Activated T-cell treated with anti-CD3 and anti-CD28 coated beads, Interleukin-2, amount 50 U/mL, for 24 hours (primary cell): Measurements from ENCODE around the gene HNRNPD.
"Not testable (repeated sequence)": the region's sequence is repeated elsewhere in the genome, so short reads cannot be mapped to it uniquely, and the experiment has no call there.

ENCODE experiments used
- DNase-seq: peaks from one replicate; pipeline ENCODE4 v3.0.0-alpha.2; 2020
- H3K27ac Mint-ChIP-seq: 2 replicates; pipeline ENCODE4 v1.8.0; 2020; ENCODE audit warnings: mild to moderate bottlenecking, mixed read lengths
- H3K27me3 Mint-ChIP-seq: 2 replicates; pipeline ENCODE4 v1.8.0; 2020; ENCODE audit warnings: mixed read lengths
- H3K36me3 Mint-ChIP-seq: 2 replicates; pipeline ENCODE4 v1.8.0; 2020; ENCODE audit warnings: low read depth, mixed read lengths
- H3K4me1 Mint-ChIP-seq: 2 replicates; pipeline ENCODE4 v1.8.0; 2020; ENCODE audit warnings: low read depth, mixed read lengths
- H3K4me3 Mint-ChIP-seq: 2 replicates; pipeline ENCODE4 v1.8.0; 2020; ENCODE audit warnings: mild to moderate bottlenecking, moderate library complexity, mixed read lengths
- H3K9me3 Mint-ChIP-seq: 2 replicates; pipeline ENCODE4 v1.8.0; 2020; ENCODE audit warnings: mixed read lengths

The HNRNPD gene, protein sequence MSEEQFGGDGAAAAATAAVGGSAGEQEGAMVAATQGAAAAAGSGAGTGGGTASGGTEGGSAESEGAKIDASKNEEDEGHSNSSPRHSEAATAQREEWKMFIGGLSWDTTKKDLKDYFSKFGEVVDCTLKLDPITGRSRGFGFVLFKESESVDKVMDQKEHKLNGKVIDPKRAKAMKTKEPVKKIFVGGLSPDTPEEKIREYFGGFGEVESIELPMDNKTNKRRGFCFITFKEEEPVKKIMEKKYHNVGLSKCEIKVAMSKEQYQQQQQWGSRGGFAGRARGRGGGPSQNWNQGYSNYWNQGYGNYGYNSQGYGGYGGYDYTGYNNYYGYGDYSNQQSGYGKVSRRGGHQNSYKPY

DNA sequence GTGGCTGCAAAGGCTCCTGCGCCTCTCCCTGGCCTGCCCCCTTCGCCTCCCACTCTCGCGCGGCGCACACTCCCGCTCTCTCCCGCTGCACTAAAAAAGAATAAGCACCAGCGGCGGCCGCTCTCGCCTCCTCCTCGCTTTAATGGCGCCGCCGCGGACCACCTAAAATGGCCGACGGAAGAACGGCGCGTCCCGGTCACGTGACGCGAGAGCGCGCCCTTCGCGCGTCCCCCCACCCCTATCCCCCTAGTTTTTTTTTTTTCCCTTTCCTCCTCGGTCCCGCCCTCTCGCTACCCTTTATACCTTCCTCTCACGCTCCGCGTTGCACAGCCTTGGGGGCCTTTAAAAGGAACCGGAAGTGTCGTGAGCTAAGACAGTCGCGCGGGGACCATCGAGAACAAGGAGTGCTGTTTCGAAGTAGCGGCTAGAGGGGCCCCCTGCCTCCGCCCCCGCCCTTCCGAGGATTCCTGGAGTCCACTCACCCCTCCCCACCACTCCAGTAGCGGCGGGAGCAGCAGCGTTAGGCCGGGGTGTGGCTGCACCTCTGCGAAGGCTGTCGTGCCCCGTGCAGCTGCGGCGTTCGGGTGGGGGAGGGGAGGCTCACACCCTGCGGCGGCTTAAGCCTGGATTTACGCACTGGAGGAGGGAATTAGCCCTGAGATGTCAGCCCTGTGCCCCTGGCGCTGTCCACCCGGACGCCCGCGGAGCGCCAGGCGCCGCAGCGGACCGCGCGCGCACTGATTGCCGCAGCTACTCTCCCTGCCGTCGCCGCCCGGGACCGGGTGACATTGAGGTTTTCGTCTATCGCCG is at the start of gene HNRNPD:
Gene HNRNPD, minus strand, starts transcription at position 176 of the 810 bp plus-strand sequence. CDS start 313 bp downstream, outside the sequence.
- Mint-ChIP-seq H3K9me3 (no peaks in the 10 kb centered on the region), H3K4me1 (peaks cover 39% of the 10 kb centered on the region), H3K4me3 (peak within 1 kb of the TSS; percentile 89), H3K27me3 (no peaks in the 10 kb centered on the region), H3K36me3 (peaks cover 76% of the 10 kb centered on the region), H3K27ac (peak within 1 kb of the TSS; percentile 99)
- peak; percentile 92 for DNase-seq

DNA sequence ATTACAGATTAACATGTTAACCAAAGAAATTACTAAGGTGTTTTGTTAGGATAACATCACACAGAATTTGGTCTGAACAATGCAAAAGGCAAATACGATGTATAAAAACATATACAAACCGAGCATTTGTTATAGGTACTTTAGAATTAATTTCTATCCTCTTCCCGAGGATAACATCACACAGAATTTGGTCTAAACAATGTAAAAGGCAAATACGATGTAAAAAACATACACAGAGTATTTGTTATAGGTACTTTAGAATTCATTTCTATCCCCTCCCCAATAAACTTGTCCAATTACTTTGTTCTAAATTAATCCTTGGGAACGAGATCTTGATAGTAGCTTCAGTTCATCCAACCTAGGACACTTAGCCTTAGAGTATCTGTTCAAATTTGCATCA is 48.8 kb upstream of the HNRNPD start:
- DNase-seq, result no peak
- Mint-ChIP-seq H3K27ac (peak overlapping the region; percentile 88), H3K27me3 (peaks cover 7% of the 10 kb centered on the region), H3K9me3 (no peaks in the 10 kb centered on the region), H3K4me3 (no peak overlapping the region), H3K4me1 (peaks cover 45% of the 10 kb centered on the region), H3K36me3 (peaks cover 56% of the 10 kb centered on the region)

DNA sequence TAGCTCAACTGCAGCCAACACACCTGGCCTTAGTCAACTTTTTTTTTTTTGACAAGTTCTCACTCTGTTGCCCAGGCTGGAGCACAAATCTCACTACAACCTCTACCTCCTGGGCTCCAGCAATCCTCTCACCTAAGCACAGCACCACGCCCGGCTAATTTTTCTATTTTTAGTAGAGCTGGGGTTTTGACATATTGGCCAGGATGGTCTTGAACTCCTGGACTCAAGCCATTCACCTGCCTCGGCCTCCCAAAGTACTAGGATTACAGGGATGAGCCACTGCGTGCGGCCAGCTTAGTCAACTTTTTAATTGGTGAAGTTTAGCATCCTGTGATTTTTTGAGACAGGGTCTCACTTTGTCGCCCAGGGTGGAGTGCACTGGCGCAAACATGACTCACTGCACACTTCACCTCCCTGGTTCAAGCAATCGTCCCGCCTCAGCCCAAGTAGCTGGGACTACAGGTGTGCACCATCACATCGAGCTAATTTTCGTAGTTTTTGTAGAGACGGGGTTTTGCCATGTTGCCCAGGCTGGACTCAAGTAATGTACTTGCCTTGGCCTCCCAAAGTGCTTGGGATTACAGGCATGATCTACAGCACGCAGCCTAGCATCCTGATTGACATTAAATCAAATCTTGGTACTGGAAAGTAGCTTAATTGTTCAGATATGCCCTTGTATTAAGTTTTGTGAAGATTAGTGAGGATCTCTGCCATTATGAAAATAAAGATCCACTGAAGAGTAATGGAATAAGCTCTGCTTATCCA is 48.2 kb upstream of the HNRNPD start:
- Mint-ChIP-seq H3K4me1 (peaks cover 40% of the 10 kb centered on the region), H3K4me3 (no peak overlapping the region), H3K27me3 (peaks cover 11% of the 10 kb centered on the region), H3K36me3 (peaks cover 50% of the 10 kb centered on the region), H3K27ac (peak overlapping the region; percentile 12), H3K9me3 (no peaks in the 10 kb centered on the region)
- DNase-seq, result no peak

DNA sequence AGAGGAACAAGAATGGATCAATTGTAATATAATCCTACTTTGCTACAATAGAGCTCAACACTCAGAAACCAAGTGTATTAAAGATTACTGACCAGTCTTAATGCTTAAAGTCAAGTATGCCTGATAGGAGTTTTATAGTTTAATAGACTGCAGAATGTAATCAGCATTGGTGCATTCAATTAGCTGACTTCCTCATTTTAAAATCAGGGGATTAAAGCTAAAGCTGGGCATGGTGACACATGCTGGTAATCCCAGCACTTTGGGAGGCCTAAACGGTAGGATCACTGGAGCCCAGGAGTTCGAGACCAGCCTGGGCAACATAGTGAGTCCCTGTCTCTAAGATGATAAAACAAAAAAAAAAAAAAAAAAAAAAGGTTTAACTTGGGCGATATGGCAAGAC is 45.7 kb upstream of the HNRNPD start:
- H3K27ac Mint-ChIP-seq, result no peak overlapping the region
- peaks cover 23% of the 10 kb centered on the region for H3K4me1 Mint-ChIP-seq

DNA sequence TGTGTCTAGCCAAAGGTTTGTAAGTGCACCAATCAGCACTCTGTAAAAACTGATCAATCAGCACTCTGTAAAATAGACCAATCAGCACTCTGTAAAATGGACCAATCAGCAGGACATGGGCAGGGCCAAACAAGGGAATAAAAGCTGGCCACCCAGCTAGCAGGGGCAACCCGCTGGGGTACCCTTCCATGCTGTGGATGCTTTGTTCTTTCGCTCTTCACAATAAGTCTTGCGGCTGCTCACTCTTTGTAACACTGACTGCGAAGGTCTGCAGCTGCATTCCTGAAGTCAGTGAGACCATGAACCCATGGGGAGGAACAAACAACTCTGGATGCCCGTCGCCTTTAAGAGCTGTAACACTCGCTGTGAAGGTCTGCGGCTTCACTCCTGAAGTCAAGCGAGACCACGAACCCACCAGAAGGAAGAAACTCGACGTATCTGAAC is 42.2 kb upstream of the HNRNPD start:
- H3K27ac Mint-ChIP-seq, result no peak overlapping the region

More for the DNA sequence above, 45.7 kb upstream of the HNRNPD start:
- Mint-ChIP-seq H3K4me3 (no peak overlapping the region), H3K27me3 (peaks cover 28% of the 10 kb centered on the region), H3K9me3 (no peaks in the 10 kb centered on the region), H3K36me3 (peaks cover 24% of the 10 kb centered on the region)
- no peak for DNase-seq

DNA sequence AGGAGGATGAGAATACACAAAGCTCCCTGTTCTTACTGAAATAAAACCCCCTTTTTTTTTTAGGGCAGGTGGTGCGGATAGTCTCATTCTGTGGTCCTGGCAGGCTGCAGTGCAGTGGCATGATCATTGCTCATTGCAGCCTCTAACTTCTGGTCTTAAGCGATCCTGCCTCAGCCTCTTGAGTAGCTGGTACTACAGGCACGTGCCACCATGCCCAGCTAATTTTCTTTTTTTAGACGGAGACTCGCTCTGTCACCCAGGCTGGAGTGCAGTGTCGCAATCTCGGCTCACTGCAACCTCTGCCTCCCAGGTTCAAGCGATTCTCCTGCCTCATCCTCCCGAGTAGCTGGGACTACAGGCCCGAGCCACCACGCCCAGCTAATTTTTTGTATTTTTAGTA is 41.3 kb upstream of the HNRNPD start:
- H3K27me3 Mint-ChIP-seq, result peaks cover 28% of the 10 kb centered on the region
- not testable (repeated sequence) for H3K9me3 Mint-ChIP-seq, DNase-seq, H3K4me1 Mint-ChIP-seq, H3K36me3 Mint-ChIP-seq, H3K4me3 Mint-ChIP-seq, H3K27ac Mint-ChIP-seq

More for the DNA sequence above, 42.2 kb upstream of the HNRNPD start:
- Mint-ChIP-seq H3K9me3 (peaks cover 2% of the 10 kb centered on the region), H3K4me1 (peaks cover 8% of the 10 kb centered on the region), H3K4me3 (no peak overlapping the region), H3K27me3 (peaks cover 28% of the 10 kb centered on the region), H3K36me3 (no peaks in the 10 kb centered on the region)
- no peak for DNase-seq

DNA sequence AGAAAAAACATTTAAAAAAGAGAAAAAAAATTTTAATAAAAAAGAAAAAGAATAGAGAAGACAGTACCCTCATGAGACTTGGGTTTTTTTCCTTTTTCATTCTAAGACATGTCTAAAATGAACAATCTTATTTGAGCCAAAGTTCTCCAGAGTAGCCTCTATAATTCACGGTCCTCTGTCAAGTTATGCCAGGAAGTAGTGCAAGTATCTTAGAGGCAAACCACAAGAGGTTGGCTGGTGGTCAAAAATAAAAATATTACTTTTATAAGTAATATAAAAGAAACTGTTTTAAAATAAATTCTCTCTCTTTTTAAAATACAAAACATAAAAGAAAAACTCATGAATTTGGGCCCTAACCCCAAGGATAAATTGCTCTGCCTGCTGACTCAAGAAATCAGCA is 29.9 kb upstream of the HNRNPD start:
- Mint-ChIP-seq H3K27ac (no peak overlapping the region), H3K4me1 (no peaks in the 10 kb centered on the region), H3K9me3 (no peaks in the 10 kb centered on the region), H3K4me3 (no peak overlapping the region), H3K27me3 (no peaks in the 10 kb centered on the region), H3K36me3 (no peaks in the 10 kb centered on the region)
- no peak for DNase-seq

DNA sequence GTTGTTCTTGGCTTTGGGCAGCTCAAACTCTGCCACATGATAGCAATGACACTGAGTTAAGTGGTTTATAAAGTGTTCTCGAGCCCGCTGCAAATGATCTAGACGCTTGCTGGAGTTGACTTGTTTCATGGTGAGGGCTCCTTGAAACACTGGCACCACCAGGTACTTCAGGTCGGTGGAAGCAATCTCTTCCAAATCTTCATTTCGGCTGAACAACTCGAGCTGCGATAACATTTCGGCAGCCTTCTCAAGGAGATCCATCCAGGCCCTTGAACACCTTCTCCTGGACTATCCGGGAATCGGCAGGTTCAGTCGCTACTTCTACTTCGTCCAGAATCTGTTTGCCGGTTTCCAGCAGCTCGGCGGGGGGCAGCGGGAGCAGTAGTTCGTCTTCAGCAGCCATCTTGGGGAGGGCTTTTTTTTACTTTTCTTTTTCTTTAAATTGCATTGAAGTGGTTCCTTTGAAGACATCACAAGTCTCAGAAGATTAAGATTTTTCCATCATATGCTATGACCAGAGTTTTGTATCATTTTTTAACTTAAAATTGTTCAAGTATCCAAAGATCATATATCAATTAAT is 28.5 kb upstream of the HNRNPD start:
- DNase-seq, result no peak
- no peak overlapping the region for H3K4me3 Mint-ChIP-seq
- H3K27me3 Mint-ChIP-seq, result no peaks in the 10 kb centered on the region
- H3K4me1 Mint-ChIP-seq, result no peaks in the 10 kb centered on the region
- H3K36me3 Mint-ChIP-seq, result no peaks in the 10 kb centered on the region
- no peaks in the 10 kb centered on the region for H3K9me3 Mint-ChIP-seq
- no peak overlapping the region for H3K27ac Mint-ChIP-seq

DNA sequence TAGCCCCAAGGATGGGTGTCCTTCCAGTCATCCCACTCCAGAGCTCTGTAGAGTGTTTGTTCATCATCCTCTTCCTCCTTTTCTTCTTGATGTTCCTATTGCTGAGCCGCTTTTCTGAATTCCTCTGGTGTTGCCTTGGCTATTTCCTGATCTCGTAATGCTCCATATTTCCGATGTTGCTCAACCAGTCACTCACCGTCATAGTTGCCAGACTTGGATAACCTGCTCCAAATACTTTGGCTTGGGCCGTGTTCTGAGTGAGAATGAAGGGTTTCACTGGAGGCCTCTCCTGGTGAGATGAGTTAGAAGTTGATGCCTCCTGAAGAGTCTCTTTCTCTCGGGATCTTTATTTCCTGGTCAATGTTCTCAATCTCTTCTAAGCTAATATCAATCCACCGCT is 27.8 kb upstream of the HNRNPD start:
- no peaks in the 10 kb centered on the region for H3K4me1 Mint-ChIP-seq
- H3K36me3 Mint-ChIP-seq, result no peaks in the 10 kb centered on the region
- no peak for DNase-seq
- H3K27me3 Mint-ChIP-seq, result no peaks in the 10 kb centered on the region
- no peak overlapping the region for H3K4me3 Mint-ChIP-seq
- H3K9me3 Mint-ChIP-seq, result no peaks in the 10 kb centered on the region
- no peak overlapping the region for H3K27ac Mint-ChIP-seq

DNA sequence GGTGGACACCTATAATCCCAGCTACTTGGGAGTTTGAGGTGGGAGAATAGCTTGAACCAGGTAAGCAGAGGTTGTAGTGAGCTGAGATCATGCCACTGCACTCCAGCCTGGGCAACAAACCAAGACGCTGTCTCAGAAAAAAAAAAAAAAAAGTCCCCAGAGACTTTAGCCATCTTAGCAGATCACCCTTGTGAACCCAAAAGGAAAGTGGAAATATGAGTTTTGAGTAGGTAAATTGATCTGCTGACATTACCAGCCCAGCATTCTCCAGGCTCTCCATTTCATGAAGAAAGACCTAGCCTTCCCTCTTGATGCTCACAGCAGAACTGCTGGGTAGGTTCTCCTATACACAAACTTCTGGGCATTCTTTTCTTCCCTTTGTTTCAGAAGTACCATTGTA is 24.5 kb upstream of the HNRNPD start:
- H3K27me3 Mint-ChIP-seq, result no peaks in the 10 kb centered on the region
- H3K9me3 Mint-ChIP-seq, result no peaks in the 10 kb centered on the region
- no peak overlapping the region for H3K4me3 Mint-ChIP-seq
- no peaks in the 10 kb centered on the region for H3K36me3 Mint-ChIP-seq
- H3K4me1 Mint-ChIP-seq, result no peaks in the 10 kb centered on the region
- H3K27ac Mint-ChIP-seq, result no peak overlapping the region
- no peak for DNase-seq

DNA sequence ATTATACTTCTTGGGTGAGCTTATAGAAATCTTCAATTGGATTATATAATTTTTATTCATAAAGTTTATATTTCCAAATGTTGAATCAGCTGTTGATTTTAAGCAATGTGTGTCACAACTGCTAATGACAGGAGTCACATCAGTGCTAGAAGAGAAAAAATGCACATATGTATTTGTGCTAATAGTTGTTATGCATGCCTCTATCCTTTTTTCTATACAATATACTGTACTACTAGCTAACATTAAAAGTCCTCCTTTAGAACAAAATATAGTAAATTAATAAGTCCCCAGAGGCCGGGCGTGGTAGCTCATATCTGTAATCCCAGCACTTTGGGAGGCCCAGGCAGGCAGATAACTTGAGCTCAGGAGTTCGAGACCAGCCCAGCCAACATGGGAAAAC is 23.7 kb upstream of the HNRNPD start:
- no peaks in the 10 kb centered on the region for H3K27me3 Mint-ChIP-seq
- no peak for DNase-seq
- H3K27ac Mint-ChIP-seq, result no peak overlapping the region
- no peaks in the 10 kb centered on the region for H3K9me3 Mint-ChIP-seq
- no peak overlapping the region for H3K4me3 Mint-ChIP-seq
- H3K36me3 Mint-ChIP-seq, result no peaks in the 10 kb centered on the region
- no peaks in the 10 kb centered on the region for H3K4me1 Mint-ChIP-seq

DNA sequence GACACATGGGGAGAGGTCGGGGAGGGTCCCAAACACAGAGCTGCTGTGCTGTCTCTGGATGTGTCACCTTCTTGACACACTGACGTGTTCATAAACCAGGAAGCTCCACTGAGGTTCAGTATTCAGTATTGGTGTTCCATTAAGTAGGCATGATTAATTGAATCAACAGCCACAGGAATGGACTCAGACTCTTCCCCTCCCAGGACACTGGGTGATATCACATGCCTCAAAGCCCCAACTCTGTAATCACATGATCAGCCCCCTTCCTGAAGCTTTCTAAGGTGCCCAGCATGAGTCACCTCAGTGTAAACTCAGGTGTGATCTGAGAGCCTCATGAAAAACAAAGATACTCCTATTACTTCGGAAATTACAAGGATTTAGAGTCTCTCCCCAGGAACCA is 21.1 kb upstream of the HNRNPD start:
- no peak for DNase-seq
- H3K27ac Mint-ChIP-seq, result no peak overlapping the region
- no peak overlapping the region for H3K4me3 Mint-ChIP-seq
- no peaks in the 10 kb centered on the region for H3K27me3 Mint-ChIP-seq
- no peaks in the 10 kb centered on the region for H3K4me1 Mint-ChIP-seq
- H3K36me3 Mint-ChIP-seq, result no peaks in the 10 kb centered on the region
- no peaks in the 10 kb centered on the region for H3K9me3 Mint-ChIP-seq

DNA sequence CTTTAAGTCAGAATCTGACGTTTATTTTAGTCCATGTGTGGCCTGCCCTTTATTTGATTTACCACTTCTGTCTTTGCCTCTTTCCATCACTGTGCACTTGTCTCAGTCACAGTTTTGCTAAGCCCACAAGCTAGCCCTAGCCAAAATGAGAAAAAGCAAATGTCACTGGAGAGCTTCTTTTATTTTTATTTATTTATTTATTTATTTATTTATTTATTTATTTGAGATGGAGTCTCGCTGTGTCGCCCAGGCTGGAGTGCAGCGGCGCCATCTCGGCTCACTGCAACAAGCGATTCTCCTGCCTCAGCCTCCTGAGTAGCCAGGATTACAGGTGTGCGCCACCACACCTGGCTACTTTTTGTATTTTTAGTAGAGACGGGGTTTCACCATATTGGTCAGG is 16.3 kb upstream of the HNRNPD start:
- not testable (repeated sequence) for H3K27me3 Mint-ChIP-seq, H3K27ac Mint-ChIP-seq, H3K36me3 Mint-ChIP-seq, DNase-seq, H3K4me3 Mint-ChIP-seq, H3K9me3 Mint-ChIP-seq, H3K4me1 Mint-ChIP-seq

DNA sequence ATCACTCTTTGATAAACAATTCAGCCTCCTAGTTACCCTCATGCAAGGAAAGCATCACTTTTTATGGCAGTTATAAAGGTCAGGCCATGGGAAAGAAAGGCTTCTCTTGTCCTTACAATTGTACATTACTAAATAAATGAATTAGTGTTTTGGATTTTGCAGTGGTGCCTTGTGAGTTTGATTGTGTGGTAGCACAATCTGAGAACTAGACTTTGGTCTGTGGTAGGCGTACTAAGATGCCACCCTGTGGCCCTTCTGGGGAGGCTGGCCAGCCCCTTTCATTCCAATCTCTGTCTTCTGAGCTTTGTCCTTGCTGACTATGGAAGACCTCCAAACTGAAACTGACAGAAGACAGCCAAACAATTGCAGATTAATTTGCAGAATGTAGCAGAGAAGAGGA is 14.6 kb upstream of the HNRNPD start:
- H3K27me3 Mint-ChIP-seq, result no peaks in the 10 kb centered on the region
- no peaks in the 10 kb centered on the region for H3K4me1 Mint-ChIP-seq
- no peak for DNase-seq
- H3K4me3 Mint-ChIP-seq, result no peak overlapping the region
- H3K36me3 Mint-ChIP-seq, result no peaks in the 10 kb centered on the region
- H3K9me3 Mint-ChIP-seq, result no peaks in the 10 kb centered on the region
- H3K27ac Mint-ChIP-seq, result no peak overlapping the region
